Testis (tissue), 3 donors: ENCODE results near the gene MTMR3. TPM values are rescaled to one million over a fixed set of nuclear protein-coding genes. Genes with fewer than 3 reads are reported as not detected.
"Not testable (repeated sequence)": the region's sequence is repeated elsewhere in the genome, so short reads cannot be mapped to it uniquely, and the experiment has no call there.

ENCODE experiments used
- DNase-seq: peaks from one replicate; pipeline ENCODE4 v3.0.0-alpha.2; 2019
- H3K27ac ChIP-seq, 2 donors: fragments of 200-600 bp; sonication (generic); one replicate each; pipeline ENCODE4 v1.5.1; 2019
- H3K27me3 ChIP-seq: fragments of 200-600 bp; sonication (generic); one replicate; pipeline ENCODE4 v1.5.1; 2019
- H3K36me3 ChIP-seq: fragments of 200-600 bp; sonication (generic); one replicate; pipeline ENCODE4 v1.5.1; 2017; ENCODE audit warnings: low read depth; ENCODE audit errors: missing control alignments
- H3K4me1 ChIP-seq: fragments of 200-600 bp; sonication (generic); one replicate; pipeline ENCODE4 v1.5.1; 2019
- H3K4me3 ChIP-seq, 2 donors: fragments of 200-600 bp; sonication (generic); one replicate each; pipeline ENCODE4 v1.5.1; 2017 to 2019
- H3K9me3 ChIP-seq: fragments of 200-600 bp; sonication (generic); one replicate; pipeline ENCODE4 v1.5.1; 2017
- POLR2A ChIP-seq: fragments of 450-650 bp; IDR thresholded peaks from one replicate; pipeline ENCODE4 v1.6.1; 2017; ENCODE audit warnings: antibody characterized with exemption, mild to moderate bottlenecking, moderate library complexity
- WGBS, 2 donors: methylation state at CpG; one replicate each; pipeline ENCODE4 v1.1.5; 2018; 5-methylcytosine and 5-hydroxymethylcytosine counted together
- intact Hi-C: fragments of 100-400 bp; cut with DNase I; formaldehyde crosslinking; loops from one replicate; pipeline ENCODE4 v1.15.1; 2023; ENCODE audit warnings: low total_unique reads
- polyA plus RNA-seq: library from polyadenylated mRNA; stranded (reverse); fragments of 350-450 nt; fragmentation: Illumina TruSeq; extraction: RNeasy Lipid Tissue Mini Kit (QIAGEN cat#74804); gene quantifications from one replicate; pipeline ENCODE4 v1.2.3, GENCODE V29; 2014; ENCODE audit warnings: low read depth, low replicate concordance; ENCODE audit not compliant: insufficient read depth
- total RNA-seq, 2 donors: library from RNA; depleted of rRNA; stranded (reverse); fragments of >200 nt; gene quantifications; one replicate each; pipeline ENCODE4 v1.2.3, GENCODE V29; 2016
- TF ChIP-seq, protein P1 (sequence below), 3 experiments: fragments of 450-650 bp in 2 of 3; fragments of 200-600 bp in 1 of 3; sonication (generic) in 1 of 3; IDR thresholded peaks; one replicate each; pipeline ENCODE4 v1.5.1; 2016 to 2019; ENCODE audit warnings: antibody characterized with exemption in 3 of 3, mild to moderate bottlenecking in 2 of 3, moderate library complexity in 1 of 3

MTMR3 gene
- total and polyA plus RNA-seq, 3 donors from 2014 or later, result 75.2 to 137 (median 130) TPM

DNA sequence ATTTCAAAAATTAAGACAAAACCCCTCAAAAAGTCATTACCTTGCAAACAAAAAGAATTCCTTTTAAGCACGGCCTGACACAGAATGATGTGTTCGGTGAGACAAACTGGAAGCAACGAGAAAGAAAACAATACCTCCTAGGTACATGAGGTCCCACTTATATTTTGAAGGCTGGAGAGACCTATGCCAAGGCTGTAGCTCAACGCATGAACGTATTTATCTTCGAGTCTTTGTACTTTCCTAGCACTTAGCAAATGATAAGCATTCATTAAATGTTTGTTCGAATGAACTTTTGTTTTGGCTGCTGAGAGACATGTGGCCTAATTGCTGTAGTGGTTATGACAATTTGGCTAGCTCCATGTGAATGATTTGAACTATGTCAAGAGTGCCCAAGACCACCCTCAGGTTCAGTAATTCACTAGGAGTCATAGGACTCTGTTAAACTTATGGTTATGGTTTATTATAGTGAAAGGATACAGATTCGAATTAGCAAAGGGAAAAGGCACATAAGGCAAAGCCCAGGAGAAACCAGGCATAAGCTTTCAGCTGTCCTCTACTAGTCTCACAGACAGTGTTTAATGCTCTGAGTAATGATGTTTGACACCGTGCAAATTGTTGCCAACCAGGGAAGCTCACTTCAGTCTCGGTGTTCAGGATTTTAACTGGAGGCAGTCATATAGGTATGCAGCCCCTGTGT, 171.2 kb downstream of the MTMR3 start:
- WGBS, 2 donors, result 65 to 74% methylated on average over 10 of the region's 10 CpGs
- H3K4me3 ChIP-seq, result no peak overlapping the region
- H3K4me1 ChIP-seq, result no peaks in the 10 kb centered on the region
- intact Hi-C loops, result no loop called here
- H3K27me3 ChIP-seq, result no peaks in the 10 kb centered on the region
- no peaks in the 10 kb centered on the region for H3K9me3 ChIP-seq
- DNase-seq, result no peak
- TF ChIP-seq POLR2A, result no peak
- TF ChIP-seq, protein P1, sequence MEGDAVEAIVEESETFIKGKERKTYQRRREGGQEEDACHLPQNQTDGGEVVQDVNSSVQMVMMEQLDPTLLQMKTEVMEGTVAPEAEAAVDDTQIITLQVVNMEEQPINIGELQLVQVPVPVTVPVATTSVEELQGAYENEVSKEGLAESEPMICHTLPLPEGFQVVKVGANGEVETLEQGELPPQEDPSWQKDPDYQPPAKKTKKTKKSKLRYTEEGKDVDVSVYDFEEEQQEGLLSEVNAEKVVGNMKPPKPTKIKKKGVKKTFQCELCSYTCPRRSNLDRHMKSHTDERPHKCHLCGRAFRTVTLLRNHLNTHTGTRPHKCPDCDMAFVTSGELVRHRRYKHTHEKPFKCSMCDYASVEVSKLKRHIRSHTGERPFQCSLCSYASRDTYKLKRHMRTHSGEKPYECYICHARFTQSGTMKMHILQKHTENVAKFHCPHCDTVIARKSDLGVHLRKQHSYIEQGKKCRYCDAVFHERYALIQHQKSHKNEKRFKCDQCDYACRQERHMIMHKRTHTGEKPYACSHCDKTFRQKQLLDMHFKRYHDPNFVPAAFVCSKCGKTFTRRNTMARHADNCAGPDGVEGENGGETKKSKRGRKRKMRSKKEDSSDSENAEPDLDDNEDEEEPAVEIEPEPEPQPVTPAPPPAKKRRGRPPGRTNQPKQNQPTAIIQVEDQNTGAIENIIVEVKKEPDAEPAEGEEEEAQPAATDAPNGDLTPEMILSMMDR (IDR thresholded peaks at IDR 0.05), result no peak
- H3K36me3 ChIP-seq, result no peaks in the 10 kb centered on the region
- no peak overlapping the region for H3K27ac ChIP-seq

DNA sequence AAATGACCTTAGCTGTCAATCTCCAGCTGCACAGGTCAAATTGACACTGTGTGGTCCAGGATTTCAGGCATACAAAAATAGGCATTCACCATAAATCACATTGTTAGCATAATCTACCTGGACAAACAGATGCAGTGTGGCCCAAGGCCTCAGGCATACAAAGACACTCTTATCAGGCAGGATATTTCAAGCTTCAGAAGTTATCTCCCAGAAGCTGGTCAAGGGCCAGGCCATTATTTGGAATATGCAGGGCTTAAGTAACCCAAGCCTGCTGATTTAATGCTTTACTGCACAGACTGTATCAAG, 171.7 kb downstream of the MTMR3 start:
- TF ChIP-seq, protein P1 (IDR thresholded peaks at IDR 0.05), result no peak
- no peak for TF ChIP-seq POLR2A
- Histone ChIP-seq H3K27ac (no peak overlapping the region), H3K4me1 (no peaks in the 10 kb centered on the region), H3K27me3 (no peaks in the 10 kb centered on the region), H3K4me3 (no peak overlapping the region), H3K36me3 (no peaks in the 10 kb centered on the region), H3K9me3 (no peaks in the 10 kb centered on the region)
- intact Hi-C loops, result no loop called here
- DNase-seq, result no peak

DNA sequence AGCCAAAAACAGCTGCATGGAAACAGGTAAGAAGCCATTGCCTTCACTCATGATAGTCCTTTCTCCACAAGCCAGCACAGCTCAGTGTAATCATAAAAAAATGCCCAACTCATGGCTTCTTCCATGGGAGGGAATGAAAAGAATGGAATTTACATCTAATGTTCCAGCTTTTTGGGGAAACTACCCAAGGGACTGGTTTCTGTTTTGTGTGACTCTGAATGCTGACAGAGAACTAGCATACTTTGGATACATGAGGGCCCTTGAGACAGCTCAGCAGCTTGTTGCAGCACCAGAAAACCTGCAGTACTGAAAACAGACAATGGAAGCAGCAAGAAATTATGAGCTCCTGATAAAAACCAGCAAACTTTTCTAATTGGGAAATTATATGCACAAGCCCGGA, 173.0 kb downstream of the MTMR3 start:
- no peak overlapping the region for H3K27ac ChIP-seq
- H3K9me3 ChIP-seq, result no peaks in the 10 kb centered on the region
- H3K4me3 ChIP-seq, result no peak overlapping the region
- TF ChIP-seq POLR2A, result no peak
- TF ChIP-seq, protein P1 (IDR thresholded peaks at IDR 0.05), result no peak
- intact Hi-C loops, result no loop called here
- H3K27me3 ChIP-seq, result no peaks in the 10 kb centered on the region
- no peak for DNase-seq
- 63 to 78% methylated on average over 1 of the region's 1 CpG for WGBS, 2 donors
- H3K4me1 ChIP-seq, result no peaks in the 10 kb centered on the region
- no peaks in the 10 kb centered on the region for H3K36me3 ChIP-seq

DNA sequence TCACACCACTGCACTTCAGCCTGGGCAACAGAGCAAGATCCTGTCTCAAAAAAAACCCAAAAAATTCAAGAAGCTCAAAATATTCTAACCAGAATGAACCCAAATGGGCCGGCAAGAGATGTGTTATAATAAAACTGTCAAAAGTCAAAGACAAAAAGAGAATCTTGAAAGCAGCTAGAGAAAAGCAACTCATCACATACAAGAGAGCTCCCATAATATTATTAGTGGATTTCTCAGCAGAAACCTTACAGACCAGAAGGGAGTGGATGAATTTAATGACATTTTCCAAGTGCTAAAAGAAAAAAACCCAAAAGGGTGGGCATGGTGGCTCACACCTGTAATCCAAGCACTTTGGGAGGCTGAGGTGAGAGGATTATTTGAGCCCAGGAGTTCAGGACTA, 174.4 kb downstream of the MTMR3 start:
- WGBS, 2 donors, result 78 to 94% methylated on average over 1 of the region's 1 CpG
- intact Hi-C loops, result no loop called here
- TF ChIP-seq, protein P1 (IDR thresholded peaks at IDR 0.05), result no peak
- TF ChIP-seq POLR2A, result no peak

DNA sequence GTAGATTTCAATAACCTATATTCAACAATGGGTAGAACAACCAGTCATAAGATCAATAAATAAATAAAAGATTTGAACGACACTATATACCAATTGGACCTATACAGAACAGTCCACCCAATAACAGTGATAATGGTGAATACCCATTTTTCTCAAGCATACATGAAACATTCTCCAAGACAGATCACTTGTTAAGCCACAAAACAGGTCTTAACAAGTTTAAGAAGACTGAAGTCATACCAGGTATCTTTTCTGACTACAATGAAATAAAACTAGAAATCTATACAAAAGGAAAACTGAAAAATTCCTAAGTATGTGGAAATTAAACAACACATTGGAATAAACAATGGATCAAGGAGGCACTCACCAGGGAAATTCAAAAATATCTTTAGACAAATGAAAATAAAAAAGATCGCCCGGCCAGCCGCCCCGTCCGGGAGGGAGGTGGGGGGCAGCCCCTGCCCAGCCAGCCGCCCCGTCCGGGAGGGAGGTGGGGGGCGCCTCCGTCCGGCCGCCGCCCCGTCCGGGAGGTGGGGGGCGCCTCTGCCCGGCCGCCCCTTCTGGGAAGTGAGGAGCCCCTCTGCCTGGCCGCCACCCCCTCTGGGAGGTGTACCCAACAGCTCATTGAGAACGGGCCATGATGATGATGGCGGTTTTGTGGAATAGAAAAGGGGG, 176.5 kb downstream of the MTMR3 start:
- H3K4me1 ChIP-seq, H3K4me3 ChIP-seq, H3K27me3 ChIP-seq, intact Hi-C loops, H3K27ac ChIP-seq, H3K9me3 ChIP-seq, DNase-seq, H3K36me3 ChIP-seq: not testable (repeated sequence)
- 69 to 92% methylated on average over 9 to 20 of the region's 22 CpGs for WGBS, 2 donors

More for the DNA sequence above, 174.4 kb downstream of the MTMR3 start:
- no peak overlapping the region for H3K27ac ChIP-seq
- H3K27me3 ChIP-seq, result no peaks in the 10 kb centered on the region
- no peak overlapping the region for H3K4me3 ChIP-seq
- no peaks in the 10 kb centered on the region for H3K4me1 ChIP-seq
- DNase-seq, result no peak
- H3K9me3 ChIP-seq, result no peaks in the 10 kb centered on the region
- no peaks in the 10 kb centered on the region for H3K36me3 ChIP-seq

DNA sequence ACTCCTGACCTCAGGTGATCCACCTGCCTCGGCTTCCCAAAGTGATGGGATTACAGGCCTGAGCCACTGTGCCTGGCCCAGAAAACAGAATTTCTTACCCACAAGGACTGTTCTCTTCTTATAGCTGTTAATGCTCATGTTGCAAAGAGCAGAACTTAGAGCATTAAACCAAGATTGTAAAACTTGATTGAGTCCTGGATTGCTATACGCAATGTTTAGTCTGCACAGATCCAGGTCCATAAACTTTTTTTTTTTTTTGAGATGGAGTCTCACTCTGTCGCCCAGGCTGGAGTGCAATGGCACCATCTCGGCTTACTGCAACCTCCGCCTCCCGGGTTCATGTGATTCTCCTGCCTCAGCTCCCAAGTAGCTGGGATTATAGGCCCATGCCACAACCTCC, 178.1 kb downstream of the MTMR3 start:
- not testable (repeated sequence) for H3K4me3 ChIP-seq

More for the DNA sequence above, 178.1 kb downstream of the MTMR3 start:
- DNase-seq, H3K4me1 ChIP-seq, H3K27ac ChIP-seq, H3K27me3 ChIP-seq, H3K36me3 ChIP-seq, intact Hi-C loops, H3K9me3 ChIP-seq: not testable (repeated sequence)
- WGBS, 2 donors, result 96 to 98% methylated on average over 6 of the region's 6 CpGs
